Colonic mucosa (tissue), 4 donors: ENCODE measurements around the gene SIT1. TPM values are rescaled to one million over a fixed set of nuclear protein-coding genes. Genes with fewer than 3 reads are reported as not detected.
A peak's percentile ranks its signal among the peaks of the same experiment; 100 is the strongest.
"Not testable (repeated sequence)": the region's sequence is repeated elsewhere in the genome, so short reads cannot be mapped to it uniquely, and the experiment has no call there.

Experiments
- DNase-seq: peaks from one replicate; pipeline ENCODE4 v3.0.0-alpha.2; 2020
- H3K27ac ChIP-seq: fragments of 200-600 bp; one replicate; pipeline ENCODE4 v1.8.0; 2021
- H3K27me3 ChIP-seq: fragments of 200-600 bp; one replicate; pipeline ENCODE4 v1.8.0; 2021
- H3K36me3 ChIP-seq: fragments of 200-600 bp; one replicate; pipeline ENCODE4 v1.8.0; 2021
- H3K4me1 ChIP-seq: fragments of 200-600 bp; one replicate; pipeline ENCODE4 v1.8.0; 2021; ENCODE audit warnings: mild to moderate bottlenecking
- H3K4me3 ChIP-seq: fragments of 200-600 bp; one replicate; pipeline ENCODE4 v1.8.0; 2021
- H3K9ac ChIP-seq, 2 donors: one replicate each; pipeline ENCODE4 v1.7.0; 2013; ENCODE audit warnings: control low read depth in 2 of 2, low read depth in 2 of 2, low read length in 2 of 2
- H3K9me3 ChIP-seq: fragments of 200-600 bp; one replicate; pipeline ENCODE4 v1.8.0; 2021
- intact Hi-C: fragments of 100-400 bp; cut with DNase I; formaldehyde crosslinking; loops from one replicate; pipeline ENCODE4 v1.14.1; 2022
- total RNA-seq, 2 donors: library from RNA; stranded (reverse); fragmentation: NEBNext Ultra II Directional in 1 of 2; extraction: Animal tissue kit (Norgen Biotek cat#: 25700) in 1 of 2; gene quantifications; one replicate each; pipeline ENCODE4 v1.2.1, GENCODE V29; 2021
- TF ChIP-seq, protein P1 (sequence below): fragments of 200-600 bp; IDR thresholded peaks from one replicate; pipeline ENCODE4 v1.8.0; 2022; ENCODE audit warnings: antibody characterized with exemption, mild to moderate bottlenecking
- donor health status: healthy.
- donor health status: DM: no; HTN: no; CAD: no.
- donor health status: DM: no; HTN: no; CAD: no.

The SIT1 gene
- total RNA-seq, 2 donors from 2014 or later, result 0.67 to 1.0 TPM

DNA sequence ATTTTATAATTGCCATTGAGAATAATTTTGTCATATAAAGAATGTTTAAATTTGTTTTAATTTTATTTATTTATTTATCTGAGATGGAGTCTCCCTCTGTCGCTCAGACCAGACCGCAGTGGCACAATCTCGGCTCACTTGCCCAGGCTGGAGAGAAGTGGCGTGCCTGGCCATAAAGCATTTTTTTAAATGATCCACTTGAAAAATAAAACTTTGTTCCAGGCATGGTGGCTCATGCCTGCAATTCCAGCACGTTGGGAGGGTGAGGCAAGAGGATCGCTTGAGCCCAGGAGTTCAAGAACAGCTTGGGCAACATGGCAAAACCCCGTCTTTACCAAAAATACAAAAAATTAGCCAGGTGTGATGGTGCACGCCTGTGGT, 2.1 kb upstream of the SIT1 start:
- no peaks in the 10 kb centered on the region for H3K27me3 ChIP-seq
- H3K9ac ChIP-seq, result peak overlapping the region in 1 of 2 donors; percentile 8
- TF ChIP-seq, protein P1, sequence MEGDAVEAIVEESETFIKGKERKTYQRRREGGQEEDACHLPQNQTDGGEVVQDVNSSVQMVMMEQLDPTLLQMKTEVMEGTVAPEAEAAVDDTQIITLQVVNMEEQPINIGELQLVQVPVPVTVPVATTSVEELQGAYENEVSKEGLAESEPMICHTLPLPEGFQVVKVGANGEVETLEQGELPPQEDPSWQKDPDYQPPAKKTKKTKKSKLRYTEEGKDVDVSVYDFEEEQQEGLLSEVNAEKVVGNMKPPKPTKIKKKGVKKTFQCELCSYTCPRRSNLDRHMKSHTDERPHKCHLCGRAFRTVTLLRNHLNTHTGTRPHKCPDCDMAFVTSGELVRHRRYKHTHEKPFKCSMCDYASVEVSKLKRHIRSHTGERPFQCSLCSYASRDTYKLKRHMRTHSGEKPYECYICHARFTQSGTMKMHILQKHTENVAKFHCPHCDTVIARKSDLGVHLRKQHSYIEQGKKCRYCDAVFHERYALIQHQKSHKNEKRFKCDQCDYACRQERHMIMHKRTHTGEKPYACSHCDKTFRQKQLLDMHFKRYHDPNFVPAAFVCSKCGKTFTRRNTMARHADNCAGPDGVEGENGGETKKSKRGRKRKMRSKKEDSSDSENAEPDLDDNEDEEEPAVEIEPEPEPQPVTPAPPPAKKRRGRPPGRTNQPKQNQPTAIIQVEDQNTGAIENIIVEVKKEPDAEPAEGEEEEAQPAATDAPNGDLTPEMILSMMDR, result no peak
- intact Hi-C loops, result no loop called here
- no peak for DNase-seq
- H3K36me3 ChIP-seq, result no peaks in the 10 kb centered on the region
- no peaks in the 10 kb centered on the region for H3K9me3 ChIP-seq
- H3K4me3 ChIP-seq, result no peak overlapping the region
- H3K27ac ChIP-seq, result peak overlapping the region; percentile 83
- H3K4me1 ChIP-seq, result peaks cover 10% of the 10 kb centered on the region

DNA sequence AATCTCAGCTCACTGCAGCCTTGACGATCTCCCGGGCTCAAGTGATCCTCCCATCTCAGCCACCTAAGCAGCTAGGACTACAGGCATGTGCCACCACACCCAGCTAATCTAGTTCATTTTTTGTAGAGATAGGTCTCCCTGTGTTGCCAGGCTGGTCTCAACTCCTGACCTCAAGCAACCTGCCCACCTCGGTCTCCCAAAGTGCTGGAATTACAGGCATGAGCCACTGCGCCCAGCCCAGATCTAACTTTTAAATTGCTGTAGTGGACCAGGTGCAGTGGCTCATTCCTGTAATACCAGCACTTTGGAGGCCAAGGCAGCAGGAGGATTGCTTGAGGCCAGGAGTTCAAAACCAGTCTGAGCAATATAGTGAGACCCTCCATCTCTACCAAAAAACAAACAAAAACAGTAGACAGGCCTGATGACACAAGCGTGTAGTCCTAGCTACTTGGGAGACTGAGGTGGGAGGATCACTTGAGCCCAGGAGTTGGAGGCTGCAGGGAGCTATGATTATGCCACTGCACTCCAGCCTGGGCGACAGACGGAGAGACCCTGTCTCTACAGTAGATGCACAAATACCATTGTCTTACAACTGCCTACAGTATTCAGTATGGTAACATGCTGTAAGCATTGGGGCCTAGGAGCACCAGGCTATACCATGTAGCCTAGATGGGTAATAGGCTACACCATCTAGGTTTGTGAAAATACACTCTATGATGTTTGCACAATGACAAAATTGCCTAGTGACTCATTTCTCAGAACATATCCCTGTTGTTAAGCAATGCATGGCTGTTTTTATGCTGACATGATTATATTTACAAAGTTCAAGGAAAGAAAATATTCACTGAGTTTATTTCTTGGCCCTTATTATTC, 1.5 kb upstream of the SIT1 start:
- Histone ChIP-seq H3K4me1 (peaks cover 10% of the 10 kb centered on the region), H3K9ac (no peak overlapping the region), H3K4me3 (no peak overlapping the region), H3K27ac (peak overlapping the region; percentile 83), H3K9me3 (no peaks in the 10 kb centered on the region), H3K36me3 (no peaks in the 10 kb centered on the region), H3K27me3 (no peaks in the 10 kb centered on the region)
- peak; percentile 62 for DNase-seq
- TF ChIP-seq, protein P1, result no peak
- intact Hi-C loops, result no loop called here

DNA sequence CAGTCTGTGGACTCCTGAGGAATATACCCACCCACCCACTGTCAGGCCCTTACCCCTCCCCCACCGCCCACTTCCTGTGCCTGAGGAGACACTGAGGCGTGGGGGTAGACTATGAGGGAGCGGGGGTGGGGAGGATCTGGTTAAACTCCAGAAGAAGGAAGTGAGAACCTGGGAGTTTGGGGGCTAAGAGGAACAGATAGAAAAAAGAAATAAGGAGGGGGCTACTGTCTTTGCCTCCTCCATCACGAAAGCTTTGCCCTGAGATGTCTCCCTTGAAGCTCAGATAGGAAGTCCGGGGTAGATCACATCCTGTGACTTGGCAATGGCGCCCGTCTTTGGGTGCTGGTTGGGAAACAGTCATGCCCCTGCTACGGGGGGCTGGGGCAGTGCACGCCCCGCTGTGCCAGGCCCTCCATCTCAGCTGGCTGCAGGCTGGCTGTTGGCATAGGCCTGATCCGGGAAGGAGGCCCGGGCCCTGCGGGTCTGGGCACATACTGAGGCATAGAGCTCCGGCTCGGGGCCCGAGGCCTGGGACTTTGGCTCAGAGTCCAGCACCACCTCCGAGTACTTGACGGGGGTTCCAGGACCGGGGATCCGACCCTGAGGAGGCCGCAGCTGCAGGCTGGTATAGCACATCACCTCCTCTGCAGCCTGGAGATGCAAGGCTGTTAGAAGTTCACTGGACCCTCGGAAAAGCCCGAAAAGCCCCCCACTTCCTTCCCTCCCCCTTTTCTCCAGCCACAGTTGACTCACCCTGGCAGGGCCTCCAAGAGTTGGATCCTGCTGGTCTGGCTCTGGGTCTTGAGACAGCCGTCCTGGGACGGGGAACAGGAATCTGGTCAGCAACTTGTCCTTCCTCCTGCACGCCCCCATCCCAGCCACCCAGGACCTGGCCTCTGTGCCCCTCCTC, 1.0 kb downstream of the SIT1 start:
- intact Hi-C loops, result no loop called here
- TF ChIP-seq, protein P1, result no peak
- Histone ChIP-seq H3K36me3 (no peaks in the 10 kb centered on the region), H3K4me3 (peak overlapping the region; percentile 6), H3K27ac (peak overlapping the region; percentile 33), H3K27me3 (no peaks in the 10 kb centered on the region), H3K4me1 (peaks cover 10% of the 10 kb centered on the region), H3K9me3 (no peaks in the 10 kb centered on the region), H3K9ac (peak overlapping the region; percentile 21 to 56)
- no peak for DNase-seq

DNA sequence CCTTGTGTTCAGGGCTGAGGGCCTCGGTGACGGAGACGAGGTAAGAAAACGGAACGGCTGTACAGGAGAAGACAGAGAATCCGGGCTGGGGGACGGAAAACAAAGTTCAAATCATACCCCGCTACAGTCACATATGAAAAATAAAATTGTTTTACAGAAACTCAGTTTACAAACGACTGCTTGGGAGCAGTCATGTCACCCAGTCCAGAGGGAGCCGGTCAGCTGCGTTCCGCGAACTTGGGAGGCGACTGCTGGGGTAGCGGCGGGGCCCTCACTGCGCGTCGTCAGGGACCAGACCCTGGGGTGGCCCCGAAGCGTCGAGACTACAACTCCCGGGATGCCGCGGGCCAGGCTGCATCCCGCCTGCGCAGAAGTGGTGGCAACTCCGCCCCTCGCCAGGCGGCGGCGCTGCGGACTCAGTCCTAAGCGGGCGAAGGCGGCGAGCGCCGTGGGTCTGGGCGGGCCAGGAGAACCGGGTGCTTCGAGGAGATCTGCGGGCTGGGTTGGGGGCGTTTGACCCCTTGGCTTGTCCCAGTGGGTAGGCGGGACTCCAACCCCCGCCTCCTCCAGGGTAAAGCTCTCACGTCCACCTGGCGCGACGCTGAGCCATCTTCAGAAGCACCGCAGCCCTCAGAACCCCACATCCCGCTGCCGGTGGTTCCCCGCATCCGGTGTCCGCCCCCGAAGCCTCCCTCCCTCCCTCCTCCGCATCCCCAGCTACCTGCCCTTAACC, 4.0 kb downstream of the SIT1 start:
- H3K4me1 ChIP-seq, result peaks cover 4% of the 10 kb centered on the region
- peak overlapping the region; percentile 42 for H3K4me3 ChIP-seq
- no peaks in the 10 kb centered on the region for H3K9me3 ChIP-seq
- intact Hi-C loops, result no loop called here
- TF ChIP-seq, protein P1, result peak; percentile 83
- peak overlapping the region; percentile 82 for H3K27ac ChIP-seq
- H3K27me3 ChIP-seq, result no peaks in the 10 kb centered on the region
- no peaks in the 10 kb centered on the region for H3K36me3 ChIP-seq
- H3K9ac ChIP-seq, result peak overlapping the region; percentile 83 to 88
- peak; percentile 94 for DNase-seq

DNA sequence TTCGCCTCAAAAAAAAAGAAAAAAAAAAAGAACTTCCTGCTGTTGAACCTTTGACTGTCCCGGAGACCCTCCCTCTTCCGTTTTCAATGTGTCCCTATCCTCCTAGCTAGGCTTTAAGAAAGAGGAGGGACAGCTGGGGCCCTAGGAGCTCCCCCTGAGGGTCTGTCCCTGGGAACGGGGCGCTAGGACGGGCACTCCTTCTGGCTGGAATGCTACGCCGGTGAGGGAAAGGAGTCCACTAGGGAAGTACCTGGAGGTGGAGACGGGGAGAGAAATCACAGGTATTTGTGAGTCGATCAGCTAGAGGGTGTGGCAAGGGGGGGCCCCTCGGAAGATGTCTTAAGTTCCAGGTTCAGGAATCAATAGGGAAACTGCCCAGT, 4.6 kb downstream of the SIT1 start:
- TF ChIP-seq, protein P1, result no peak
- H3K4me1 ChIP-seq, result no peaks in the 10 kb centered on the region
- no peaks in the 10 kb centered on the region for H3K9me3 ChIP-seq
- no peaks in the 10 kb centered on the region for H3K36me3 ChIP-seq
- peak overlapping the region; percentile 82 for H3K27ac ChIP-seq
- peak overlapping the region; percentile 42 for H3K4me3 ChIP-seq
- intact Hi-C loops, result no loop called here
- peak; percentile 59 for DNase-seq
- peak overlapping the region; percentile 83 to 88 for H3K9ac ChIP-seq
- H3K27me3 ChIP-seq, result no peaks in the 10 kb centered on the region

DNA sequence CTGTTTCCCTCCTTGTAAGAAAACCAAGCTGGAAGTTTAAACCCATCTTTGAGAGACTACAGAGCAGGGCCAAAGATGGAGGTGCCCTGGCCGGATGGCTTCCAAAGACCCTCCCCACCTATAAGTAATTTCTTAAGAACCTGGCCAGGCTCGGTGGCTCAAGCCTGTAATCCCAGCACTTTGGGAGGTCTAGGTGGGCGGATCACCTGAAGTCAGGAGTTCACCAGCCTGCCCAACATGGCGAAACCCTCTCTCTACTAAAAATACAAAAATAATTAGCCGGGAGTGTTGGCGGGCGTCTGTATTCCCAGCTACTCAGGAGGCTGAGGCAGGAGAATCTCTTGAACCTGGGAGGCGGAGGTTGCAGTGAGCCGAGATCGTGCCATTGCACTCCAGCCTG, 5.0 kb downstream of the SIT1 start:
- H3K27me3 ChIP-seq, intact Hi-C loops, DNase-seq, H3K9me3 ChIP-seq, H3K4me1 ChIP-seq, H3K36me3 ChIP-seq: not testable (repeated sequence)
- H3K27ac ChIP-seq, result peak overlapping the region; percentile 82
- peak overlapping the region; percentile 42 for H3K4me3 ChIP-seq
- peak overlapping the region; percentile 83 to 88 for H3K9ac ChIP-seq
